Inflammatory macrophage treated with lipopolysaccharide for 1 hour (primary cell): ENCODE results near the gene UBAC2.
"Not testable (repeated sequence)": the region's sequence is repeated elsewhere in the genome, so short reads cannot be mapped to it uniquely, and the experiment has no call there.

Experiments used
- DNase-seq, 2 donors: peaks; one replicate each; pipeline ENCODE4 v3.0.0-alpha.2; 2020 to 2022

The UBAC2 gene

DNA sequence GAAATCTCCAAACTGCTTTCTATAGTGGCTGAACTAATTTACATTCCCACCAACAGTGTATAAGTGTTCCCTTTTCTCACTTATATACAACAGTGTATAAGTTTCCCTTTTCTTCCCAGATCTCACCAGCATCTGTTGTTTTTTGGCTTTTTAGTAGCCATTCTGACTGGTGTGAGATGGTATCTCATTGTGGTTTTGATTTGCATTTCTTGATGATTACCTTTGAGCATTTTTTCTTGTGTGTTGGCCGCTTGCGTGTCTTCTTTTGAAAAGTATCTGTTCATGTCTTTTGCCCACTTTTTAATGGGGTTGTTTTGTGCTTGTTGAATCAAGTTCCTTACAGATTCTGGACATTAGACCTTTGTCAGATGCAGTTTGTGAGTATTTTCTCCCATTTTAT, 49.0 kb downstream of the UBAC2 start:
- DNase-seq: not testable (repeated sequence)

DNA sequence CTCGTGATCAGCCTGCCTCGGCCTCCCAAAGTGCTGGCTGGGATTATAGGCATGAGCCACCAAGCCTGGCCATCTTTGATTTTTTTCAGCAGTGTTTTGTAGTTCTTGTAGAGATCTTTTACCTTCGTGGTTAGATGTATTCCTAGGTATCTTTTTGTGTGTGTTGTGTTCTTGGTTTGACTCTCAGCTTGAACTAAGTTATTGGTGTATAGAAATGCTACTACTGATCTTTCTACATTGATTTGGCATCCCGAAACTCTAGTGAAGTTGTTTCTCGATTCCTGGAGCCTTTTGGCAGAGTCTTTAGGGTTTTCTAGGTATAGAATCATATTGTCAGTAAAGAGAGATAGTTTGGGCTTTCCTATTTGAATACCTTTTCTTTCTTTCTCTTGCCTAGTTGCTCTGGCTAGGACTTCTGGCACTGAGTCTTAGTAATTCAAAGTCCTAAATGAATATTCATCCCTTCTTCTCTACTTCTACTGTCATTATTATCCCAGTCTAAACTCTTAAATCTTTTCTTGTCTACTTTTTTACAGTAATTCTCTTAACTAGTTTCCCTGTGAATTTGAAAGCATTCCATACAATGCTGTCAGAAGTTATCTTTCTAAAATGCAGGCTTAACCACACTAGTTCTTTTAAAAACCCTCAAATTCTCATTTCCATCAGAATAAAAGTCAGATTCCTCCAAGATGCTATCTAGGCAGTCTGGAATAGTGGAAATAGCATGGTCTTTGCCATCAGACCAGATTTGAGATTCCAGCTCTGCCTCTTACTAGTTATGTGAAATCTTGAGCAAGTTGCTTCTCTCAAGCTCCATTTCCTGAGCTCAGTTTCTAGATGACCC, 50.5 kb downstream of the UBAC2 start:
- no peak for DNase-seq

DNA sequence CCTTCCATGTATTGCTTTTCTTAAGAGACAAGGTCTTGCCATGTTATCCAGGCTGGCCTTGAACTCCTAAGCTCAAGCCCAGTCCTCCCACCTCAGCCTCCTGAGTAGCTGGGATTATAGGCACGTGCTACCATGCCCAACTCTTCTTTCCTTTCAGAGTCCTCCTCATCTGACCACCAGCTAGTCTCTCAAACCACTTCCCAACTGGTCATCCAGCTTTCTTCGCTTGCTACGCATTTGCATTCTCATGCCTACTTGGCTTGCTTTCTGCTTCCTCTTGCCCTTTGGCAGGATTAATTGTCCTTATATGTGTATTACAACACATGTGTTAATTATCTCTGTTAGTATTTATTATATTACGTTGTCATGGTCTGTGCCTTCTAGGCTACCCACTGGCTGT, 51.3 kb downstream of the UBAC2 start:
- DNase-seq: peak; percentile 36 to 49

DNA sequence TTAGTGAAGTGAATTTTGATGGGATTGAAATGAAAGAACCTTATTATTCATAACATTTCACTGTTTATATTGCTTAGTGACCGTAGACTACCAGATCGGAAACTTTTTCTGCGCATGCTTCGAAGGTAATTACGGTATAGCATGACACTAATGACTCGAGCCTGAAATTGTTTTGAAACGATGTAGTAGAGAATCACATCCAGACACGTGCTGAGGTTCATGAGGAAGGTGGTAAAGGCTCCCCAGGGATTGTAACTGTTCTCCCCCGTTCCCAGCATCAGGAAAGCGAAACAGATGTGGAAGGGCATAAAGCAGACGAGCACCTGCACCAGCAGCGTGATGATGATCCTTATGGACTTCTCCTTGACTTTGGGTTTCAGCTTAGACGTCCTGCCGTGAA, 54.2 kb downstream of the UBAC2 start:
- no peak for DNase-seq

DNA sequence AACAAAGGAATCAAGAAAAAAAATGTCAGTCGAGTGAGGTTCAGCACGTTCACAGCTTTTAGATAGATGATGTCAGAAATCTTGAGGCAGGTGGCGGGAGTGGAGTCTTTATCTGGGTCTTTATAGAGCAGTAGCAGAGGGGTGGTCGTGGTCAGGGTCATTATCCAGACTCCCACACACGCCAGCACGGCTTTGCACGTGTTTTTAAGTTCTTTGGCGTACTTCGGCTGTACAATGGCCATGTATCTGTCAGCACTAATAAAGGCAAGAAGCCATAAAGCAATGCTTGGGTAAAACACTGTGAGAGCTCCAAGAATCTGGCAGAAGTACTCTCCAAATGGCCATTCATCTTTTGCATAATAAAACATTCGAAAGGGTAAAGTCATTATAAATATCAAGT, 54.6 kb downstream of the UBAC2 start:
- no peak for DNase-seq

DNA sequence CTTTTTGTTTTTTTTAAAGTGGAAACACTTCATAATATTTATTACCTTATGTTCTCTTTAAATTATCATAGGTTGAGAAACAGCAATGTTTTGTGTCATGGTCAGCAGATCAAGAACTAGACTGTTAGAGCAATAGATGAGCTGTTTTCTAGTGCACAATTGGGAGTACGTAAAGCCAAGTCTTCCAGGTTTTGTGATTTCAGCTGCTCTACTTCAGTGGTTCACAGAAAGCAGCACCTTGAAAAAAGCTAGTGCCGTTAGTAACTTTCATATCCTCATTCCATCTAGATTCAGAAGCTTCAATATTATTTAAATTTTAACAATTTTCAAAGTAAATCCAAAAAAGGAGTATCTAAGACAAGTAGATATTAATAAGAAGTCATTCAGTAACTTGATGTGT, 55.6 kb downstream of the UBAC2 start:
- DNase-seq: no peak

DNA sequence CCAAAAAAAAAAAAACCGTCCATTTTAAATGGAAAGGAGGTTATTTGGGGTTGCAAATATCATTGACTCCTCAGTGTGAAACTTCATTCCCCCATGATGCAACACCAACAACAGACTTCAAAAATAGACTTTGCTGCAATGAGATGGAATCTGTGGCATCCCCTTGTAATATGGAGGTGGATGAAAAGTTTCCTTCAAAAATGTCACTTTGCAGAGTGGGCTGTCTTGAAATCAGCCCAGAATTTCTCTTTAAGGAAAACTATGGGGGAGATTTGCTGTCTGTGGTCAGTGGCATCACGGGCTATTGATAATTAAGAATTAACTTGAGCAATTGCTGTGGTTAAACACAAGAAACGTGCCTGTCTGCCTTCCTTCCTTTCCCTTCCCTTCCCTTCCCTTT, 56.1 kb downstream of the UBAC2 start:
- DNase-seq: peak; percentile 71 to 85

DNA sequence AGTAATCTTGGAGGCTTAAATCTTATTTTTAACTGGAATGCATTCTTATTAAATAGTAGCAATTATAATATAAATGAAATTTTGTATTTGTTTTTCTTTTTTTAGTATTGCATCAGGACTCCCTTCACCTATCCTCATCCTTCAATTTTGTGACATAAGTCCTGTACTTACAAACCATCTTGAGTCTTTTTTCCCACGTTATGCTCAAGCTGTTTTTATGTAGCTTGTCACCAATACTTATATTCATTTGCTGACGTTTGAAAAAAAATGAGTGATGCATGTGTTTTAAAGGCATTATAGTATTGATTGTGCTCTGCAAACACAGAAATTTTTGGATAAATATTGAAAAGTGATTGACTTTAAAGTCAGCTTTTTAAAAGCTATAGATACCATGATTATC, 56.6 kb downstream of the UBAC2 start:
- DNase-seq: no peak

DNA sequence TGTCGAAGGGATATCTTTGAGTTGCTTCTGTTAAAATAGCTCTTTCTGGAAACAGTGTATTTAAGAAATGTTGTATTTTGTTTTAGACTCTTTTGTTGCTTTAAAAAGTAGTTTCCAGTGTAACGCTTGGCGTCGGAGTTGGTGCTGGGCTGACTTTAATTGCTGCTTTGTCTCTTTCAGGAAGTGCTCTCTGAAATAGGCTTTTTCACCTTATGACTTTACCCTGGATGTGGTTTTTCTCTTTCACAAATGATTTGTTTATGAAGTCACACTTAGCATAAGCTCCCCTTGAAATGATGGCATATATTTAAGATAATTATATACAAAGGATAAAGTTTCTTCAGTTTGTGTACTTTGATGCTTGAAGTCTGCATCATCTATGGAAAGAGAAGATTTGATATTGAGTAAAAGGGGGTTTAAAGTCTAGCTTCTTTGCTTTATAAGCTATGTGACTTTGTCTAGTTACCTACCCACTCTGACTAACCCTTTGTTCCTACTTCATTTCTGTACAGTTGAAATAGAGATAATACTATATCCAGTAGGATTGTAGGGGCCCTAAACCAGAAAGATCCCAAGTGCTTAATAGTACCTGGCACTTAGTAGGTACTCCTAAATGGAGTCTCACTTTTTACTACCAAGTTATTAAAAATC, 57.7 kb downstream of the UBAC2 start, which contains the start of gene GPR18:
GPR18 (minus strand) TSS at position 170 of the 651 bp plus-strand sequence. CDS start 2,507 bp downstream, outside the sequence.
- peak; percentile 55 to 65 for DNase-seq

DNA sequence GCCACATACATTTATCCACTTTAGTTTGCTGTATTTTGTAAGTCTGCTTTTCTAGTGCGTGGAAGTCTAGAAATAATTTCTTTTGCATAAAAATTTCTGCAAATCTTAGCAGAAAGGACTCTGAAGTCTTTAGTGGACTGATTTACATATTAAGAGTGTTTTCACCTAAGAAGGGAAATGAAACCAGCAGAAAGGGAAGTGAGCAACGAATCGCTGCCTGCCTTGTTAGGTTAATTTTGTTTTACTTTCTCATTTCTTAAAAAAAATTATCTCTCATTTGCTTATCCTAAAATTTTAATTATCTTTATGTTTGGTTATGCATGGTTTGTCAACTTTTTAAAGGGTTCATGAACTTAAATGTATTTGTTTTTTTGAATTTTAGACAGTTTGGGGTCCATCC, 58.3 kb downstream of the UBAC2 start:
- peak; percentile 74 to 77 for DNase-seq

DNA sequence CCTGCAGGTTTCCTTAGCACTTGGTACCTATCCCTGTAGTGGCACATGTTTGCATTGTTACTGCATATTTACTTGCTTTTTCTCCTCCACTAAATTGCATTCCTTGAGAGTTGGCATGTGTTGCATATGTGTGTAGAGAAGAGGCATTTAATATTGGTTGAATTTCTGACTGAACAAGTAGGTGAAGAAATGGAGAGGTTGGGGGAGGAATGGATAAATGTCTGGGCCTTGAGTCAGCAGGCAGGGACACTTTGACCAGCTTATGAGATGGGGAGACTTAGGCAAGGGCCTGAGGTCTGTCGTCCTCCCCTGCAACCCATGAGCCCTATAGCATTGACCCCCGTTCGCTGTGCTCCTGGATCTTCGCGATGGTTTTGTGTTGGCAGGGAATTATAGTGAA, 59.6 kb downstream of the UBAC2 start:
- no peak for DNase-seq

DNA sequence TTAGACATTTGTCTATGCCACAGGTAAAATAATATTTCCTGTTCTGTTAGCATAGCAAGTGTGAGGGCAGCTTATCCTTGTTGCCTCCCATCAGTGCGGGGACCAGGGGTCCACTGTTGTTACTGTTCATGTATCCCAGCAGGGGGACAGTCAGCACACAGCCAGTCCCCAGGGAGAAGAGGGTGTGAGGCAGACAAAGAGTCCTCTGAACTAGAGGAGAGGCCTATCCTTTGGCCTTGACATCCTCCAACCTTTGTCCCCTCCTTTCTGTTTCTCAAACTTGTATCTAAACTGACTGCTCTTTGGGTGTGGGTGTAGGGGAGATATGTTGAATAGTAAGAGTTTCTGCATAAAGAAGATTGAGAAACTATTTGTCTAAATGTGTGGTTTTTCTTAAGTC, 60.4 kb downstream of the UBAC2 start:
- DNase-seq: no peak

DNA sequence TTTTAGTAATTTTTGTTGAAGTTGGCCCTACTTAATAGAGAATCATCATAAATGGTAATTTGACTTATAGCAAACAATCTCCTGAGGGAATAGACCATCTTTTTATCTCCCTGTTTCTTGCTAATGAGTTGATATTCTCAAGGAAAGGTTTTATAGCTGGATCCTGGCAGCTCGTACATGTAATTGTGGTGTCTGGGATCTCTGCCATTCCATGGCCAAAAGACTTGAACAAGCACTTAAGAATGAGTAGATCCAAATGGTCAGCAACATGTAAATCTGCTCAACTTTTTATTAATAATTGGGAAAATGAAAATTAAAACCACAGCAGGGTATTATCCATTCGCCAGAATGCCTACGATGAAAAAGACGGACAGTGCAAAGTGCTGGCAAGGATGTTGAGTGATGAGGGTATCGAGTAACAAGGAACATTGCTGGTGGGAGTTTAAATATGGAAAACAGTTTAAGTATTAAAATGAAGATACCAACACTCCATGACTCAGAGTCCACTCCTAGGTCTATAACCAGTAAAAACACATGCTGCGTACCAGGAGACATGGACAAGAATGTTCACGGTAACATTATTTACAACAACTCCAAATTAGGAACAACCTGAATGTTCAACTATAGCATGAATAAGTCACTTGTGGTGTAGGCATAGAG, 62.6 kb downstream of the UBAC2 start:
- DNase-seq: no peak

DNA sequence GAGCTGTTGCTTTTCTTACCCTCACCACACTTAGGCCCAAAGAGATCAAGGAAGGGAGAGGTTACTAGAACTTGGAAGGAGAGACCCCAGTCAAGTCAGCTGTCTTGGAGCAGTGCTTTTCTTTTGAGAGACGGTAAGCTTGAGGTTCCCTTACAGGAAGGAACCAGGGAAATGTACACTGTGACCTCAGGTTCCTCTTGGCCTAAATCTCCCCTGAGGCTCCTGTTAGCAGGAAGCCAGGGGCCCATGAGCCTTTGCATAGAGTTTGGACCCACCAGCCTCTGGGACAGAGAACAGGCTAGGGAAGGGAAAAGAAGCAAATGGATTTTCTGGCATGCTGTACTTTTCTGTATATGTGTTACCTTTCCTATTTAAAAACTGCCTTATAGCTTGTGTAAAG, 63.4 kb downstream of the UBAC2 start:
- no peak for DNase-seq

DNA sequence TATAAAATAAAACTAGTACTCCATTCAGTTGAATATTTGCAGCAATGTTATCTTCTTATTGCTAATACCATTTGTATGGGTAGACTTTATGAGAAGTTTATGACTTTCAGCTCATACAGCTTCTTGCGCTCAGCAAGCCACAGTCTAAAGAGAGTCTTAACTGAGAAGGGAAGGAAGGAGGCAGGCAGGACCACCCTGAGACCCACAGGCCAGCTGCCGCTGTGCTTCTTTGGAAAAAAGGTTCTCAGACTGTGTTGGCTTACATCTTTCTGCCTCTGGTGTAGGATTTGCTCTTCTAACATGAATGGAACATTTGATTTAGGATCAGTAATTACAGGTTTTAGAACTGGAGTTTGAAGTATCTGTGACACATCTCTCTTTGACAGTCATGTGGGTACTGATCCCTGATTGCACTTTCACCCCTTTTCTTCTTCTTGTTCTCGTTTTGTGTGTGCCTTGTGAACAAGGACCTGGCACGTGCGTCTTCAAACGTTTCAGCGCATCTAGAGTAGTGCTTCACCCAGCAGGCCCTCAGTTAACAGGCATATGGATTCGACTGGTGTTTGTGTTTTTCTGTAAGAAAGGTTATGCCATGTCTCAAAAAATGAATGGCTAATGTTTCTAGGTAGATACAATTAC, 64.6 kb downstream of the UBAC2 start:
- no peak for DNase-seq

DNA sequence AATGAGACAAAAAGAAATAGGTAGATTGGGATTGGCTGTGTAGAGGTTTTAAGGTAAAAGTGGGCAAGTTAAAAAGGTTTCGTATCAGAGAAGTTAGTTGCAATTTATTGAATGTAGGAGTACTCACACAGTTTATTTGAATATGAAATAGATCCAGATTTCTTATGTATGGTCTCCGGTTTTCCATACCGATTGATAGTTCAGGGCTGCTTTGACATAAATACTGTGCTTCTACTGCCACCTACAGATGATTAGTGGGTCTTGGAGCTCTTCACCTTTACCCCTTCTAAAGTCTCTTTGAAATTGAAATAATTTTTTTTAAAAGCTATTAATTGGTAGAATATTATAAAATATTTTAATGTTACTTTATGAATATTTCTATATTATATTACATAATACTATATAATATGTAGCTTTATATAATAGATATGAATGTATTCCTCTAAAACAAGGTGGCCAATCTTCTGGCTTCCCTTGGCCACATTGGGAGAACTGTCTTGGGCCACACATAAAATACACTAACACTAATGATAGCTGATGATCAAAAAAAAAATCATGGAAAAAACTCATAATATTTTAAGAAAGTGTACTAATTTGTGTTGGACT, 65.3 kb downstream of the UBAC2 start:
- DNase-seq: peak; percentile 29 to 67

DNA sequence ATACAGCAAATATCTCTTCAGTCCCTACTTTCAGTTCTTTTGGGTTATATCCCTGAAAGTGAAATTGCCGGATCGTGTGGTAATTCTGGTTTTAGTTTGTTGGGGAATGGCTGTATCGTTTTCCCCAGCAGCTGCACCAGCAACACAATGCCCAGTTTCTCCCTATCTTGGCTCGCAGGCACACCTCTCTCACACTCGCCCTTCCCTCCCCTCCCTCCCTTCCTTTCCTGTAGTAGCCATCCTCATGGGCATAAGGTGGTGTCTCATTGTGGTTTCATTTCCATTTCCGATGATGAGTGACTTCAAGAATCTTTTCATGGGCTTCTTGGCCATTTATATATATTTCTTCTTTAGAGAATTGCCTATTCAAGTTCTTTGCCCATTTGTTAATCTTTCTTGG, 66.2 kb downstream of the UBAC2 start:
- no peak for DNase-seq

DNA sequence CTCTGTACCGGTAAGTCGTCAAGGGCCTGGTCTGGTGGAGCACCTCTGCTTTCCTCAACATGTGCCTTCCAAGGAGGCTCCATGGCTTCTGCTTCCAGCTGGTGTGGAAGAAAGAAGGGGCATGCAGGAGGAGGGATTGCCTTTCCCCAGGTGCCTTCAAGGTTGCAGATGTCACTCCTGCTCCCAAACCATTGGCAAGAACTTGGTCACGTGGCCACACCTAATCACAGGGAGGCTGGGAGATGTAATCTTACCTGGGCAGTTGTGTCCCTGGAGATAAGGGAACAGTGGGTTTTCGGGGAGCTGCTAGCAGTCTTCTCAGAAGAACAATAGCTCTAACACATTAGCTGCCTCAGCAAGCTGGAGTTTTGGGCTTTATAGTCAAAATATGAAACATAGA, 67.3 kb downstream of the UBAC2 start:
- no peak for DNase-seq

DNA sequence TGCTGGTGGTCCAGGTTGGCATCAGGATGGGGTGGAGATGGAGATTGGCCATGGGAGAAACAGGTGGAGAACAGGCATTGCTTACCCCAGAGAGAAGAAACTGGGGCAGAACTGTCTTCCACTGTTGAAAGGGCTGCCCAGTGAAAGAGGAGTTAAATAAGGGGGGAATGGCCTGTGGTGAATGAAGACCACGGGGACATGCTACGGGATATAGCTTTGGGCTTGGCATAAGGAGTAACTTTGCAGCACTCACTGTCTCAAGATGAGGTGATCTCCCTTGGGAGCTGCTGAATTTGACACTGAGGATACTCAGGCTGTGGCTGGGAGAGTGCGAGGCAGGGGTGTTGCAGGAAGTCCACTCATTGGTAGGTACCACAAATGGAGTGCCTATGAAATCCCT, 68.2 kb downstream of the UBAC2 start:
- DNase-seq: no peak

DNA sequence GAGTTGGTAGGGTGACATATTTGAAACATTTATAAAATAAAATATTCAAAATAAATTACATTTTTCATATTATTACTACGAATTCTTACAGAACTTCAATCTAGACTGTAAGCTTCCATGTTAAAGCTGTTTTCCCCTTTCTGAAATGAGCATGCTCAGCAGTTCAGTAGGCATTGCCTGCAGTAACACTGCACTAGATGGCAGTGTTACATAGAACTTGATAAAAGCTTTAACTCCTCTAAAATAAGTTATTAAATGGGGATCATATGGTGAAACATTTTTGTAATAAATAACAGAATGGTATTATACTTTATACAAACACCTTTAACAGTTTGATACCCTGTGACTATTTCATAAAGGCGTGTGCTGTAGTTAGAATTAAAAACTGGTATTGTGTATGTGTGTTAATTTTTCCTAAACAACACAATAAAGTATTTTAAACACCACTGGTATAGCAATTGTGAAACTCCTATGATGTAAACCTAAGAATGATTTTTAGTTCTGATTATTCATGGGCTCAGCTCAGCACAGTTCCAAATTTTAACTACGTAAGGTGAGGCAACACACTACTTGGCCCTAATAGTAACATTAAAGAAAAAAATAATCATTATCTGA, 69.1 kb downstream of the UBAC2 start:
- DNase-seq: peak; percentile 73 to 74

DNA sequence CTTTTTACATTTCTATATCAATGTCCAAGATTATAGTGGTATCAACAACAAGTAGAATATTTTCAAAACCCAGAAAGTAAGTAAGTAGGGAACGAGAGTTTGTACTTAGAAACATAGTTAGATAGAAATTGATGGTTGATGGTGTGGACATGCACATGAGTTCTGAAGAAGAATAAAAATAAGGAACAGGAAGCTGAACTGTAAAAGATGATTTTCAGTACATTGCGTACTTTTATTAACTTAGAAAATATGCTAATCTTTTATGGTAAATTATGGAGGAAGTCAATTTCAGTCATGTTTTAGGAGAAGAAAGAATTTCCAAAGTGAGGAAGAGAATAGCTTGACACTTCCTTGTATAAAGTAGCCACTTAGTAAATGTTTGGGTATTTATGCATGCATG, 69.9 kb downstream of the UBAC2 start:
- DNase-seq: peak; percentile 52 to 63

DNA sequence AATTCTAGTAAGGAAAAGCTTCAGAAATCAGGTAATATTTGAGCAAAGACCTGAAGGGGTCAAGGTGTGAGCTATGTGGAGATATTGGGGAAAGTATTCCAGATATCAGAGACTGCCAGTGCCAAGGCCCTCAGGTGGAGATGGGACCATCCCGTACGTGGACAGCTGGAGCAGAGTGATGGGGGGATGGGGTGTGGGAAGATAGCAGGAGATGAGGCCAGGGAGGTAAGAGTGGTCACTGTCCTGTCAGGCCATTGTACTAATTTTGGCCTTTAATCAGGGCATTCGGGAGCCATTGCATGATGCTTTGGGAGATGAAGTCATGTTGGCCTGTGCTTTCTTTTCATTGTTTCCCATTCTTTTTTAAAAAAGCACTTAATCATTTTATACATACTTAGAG, 70.6 kb downstream of the UBAC2 start:
- DNase-seq: no peak

DNA sequence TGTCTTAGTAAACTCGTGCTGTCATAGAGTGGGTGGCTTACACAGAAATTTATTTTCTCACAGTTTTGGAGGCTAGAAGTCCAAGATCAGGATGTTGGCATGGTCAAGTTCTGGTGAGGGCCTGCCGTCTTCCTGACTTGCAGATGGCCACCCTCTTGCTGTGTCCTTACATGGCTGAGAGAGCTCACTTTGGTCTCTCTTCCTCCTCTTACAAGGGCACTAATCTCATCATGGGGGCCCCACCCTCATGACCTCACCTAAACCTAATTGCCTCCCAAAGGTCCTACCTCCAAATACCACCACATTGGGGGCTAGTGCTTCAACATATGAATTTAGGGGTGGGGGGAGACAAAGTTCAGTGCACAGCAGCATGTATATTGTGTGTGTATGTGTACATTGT, 71.8 kb downstream of the UBAC2 start:
- DNase-seq: no peak
